GM12801 (cell line): ENCODE measurements around the gene FGF2.

ENCODE experiments used
- CTCF ChIP-seq: IDR thresholded peaks from one replicate; pipeline ENCODE4 v1.5.1; 2011; ENCODE audit warnings: control low read depth; ENCODE audit not compliant: insufficient read length; ENCODE audit errors: extremely low read depth

Gene FGF2

GRCh38 chr4:122806981-122807679, 19.5 kb upstream of the FGF2 start:
- no peak for TF ChIP-seq CTCF

- TF ChIP-seq CTCF, result no peak
Measured at GRCh38 chr4:122810669-122811068, 16.0 kb upstream of the FGF2 start.

- TF ChIP-seq CTCF, result no peak
Measured at GRCh38 chr4:122814426-122814825, 12.2 kb upstream of the FGF2 start.

- TF ChIP-seq CTCF, result no peak
Measured at GRCh38 chr4:122815248-122815647, 11.4 kb upstream of the FGF2 start.

GRCh38 chr4:122816476-122816875, 10.2 kb upstream of the FGF2 start:
- TF ChIP-seq CTCF, result no peak

- TF ChIP-seq CTCF, result no peak
Measured at GRCh38 chr4:122819708-122820449, 6.8 kb upstream of the FGF2 start.

- no peak for TF ChIP-seq CTCF
Measured at GRCh38 chr4:122821092-122821491, 5.5 kb upstream of the FGF2 start.
